Liver (tissue), 9 donors: Measurements from ENCODE around the gene MPND. TPM values are rescaled to one million over a fixed set of nuclear protein-coding genes. Genes with fewer than 3 reads are reported as not detected.

Experiments
- DNase-seq: peaks from one replicate; pipeline ENCODE4 v3.0.0-alpha.2; 2017; ENCODE audit warnings: low spot score
- H3K27ac ChIP-seq, 2 donors: one replicate each; pipeline ENCODE4 v1.7.0; 2013; ENCODE audit warnings: inconsistent platforms in 2 of 2, low read length in 2 of 2, control low read depth in 1 of 2, low read depth in 1 of 2, mild to moderate bottlenecking in 1 of 2
- H3K27me3 ChIP-seq, 4 donors: one replicate each; pipeline versions ENCODE4 v1.6.1 to v1.7.0; 2013; ENCODE audit warnings: low read length in 3 of 4, inconsistent platforms in 1 of 4, mild to moderate bottlenecking in 1 of 4, moderate library complexity in 1 of 4; ENCODE audit not compliant: control insufficient read depth in 4 of 4, insufficient read depth in 4 of 4
- H3K36me3 ChIP-seq, 4 donors: one replicate each; pipeline versions ENCODE4 v1.6.1 to v1.7.0; 2013; ENCODE audit warnings: low read length in 3 of 4, mild to moderate bottlenecking in 3 of 4, low read depth in 1 of 4, moderate library complexity in 1 of 4; ENCODE audit not compliant: control insufficient read depth in 4 of 4, insufficient read depth in 3 of 4
- H3K4me1 ChIP-seq, 4 donors: one replicate each; pipeline versions ENCODE4 v1.6.1 to v1.7.0; 2013; ENCODE audit warnings: low read length in 3 of 4, mild to moderate bottlenecking in 3 of 4, moderate library complexity in 1 of 4; ENCODE audit not compliant: control insufficient read depth in 4 of 4, insufficient read depth in 4 of 4
- H3K4me3 ChIP-seq, 3 donors: one replicate each; pipeline versions ENCODE4 v1.6.1 to v1.7.0; 2013; ENCODE audit warnings: low read length in 3 of 3, control low read depth in 1 of 3, low read depth in 1 of 3, mild to moderate bottlenecking in 1 of 3
- H3K9ac ChIP-seq, 2 donors: one replicate each; pipeline ENCODE4 v1.7.0; 2013; ENCODE audit warnings: low read length in 2 of 2, mild to moderate bottlenecking in 2 of 2, moderate library complexity in 2 of 2, control low read depth in 1 of 2, low read depth in 1 of 2
- H3K9me3 ChIP-seq, 4 donors: one replicate each; pipeline versions ENCODE4 v1.6.1 to v1.7.0; 2013; ENCODE audit warnings: low read length in 3 of 4; ENCODE audit not compliant: control insufficient read depth in 4 of 4
- ATF3 ChIP-seq: IDR thresholded peaks from 2 replicates; pipeline ENCODE4 v1.6.1; 2016; ENCODE audit warnings: antibody characterized with exemption
- EGR1 ChIP-seq, 2 donors: IDR thresholded peaks; 2 replicates each; pipeline ENCODE4 v1.6.1; 2016 to 2018; ENCODE audit warnings: antibody characterized with exemption in 2 of 2, low read depth in 2 of 2
- FOXA1 ChIP-seq: IDR thresholded peaks from 2 replicates; pipeline ENCODE4 v1.6.1; 2016; ENCODE audit warnings: antibody characterized with exemption
- FOXA2 ChIP-seq: IDR thresholded peaks from 2 replicates; pipeline ENCODE4 v1.6.1; 2016; ENCODE audit warnings: antibody characterized with exemption
- GABPA ChIP-seq, 2 donors: IDR thresholded peaks in 1 of 2; conservative IDR thresholded peaks in 1 of 2; 2 replicates each; pipeline ENCODE4 v1.6.1; 2016; ENCODE audit warnings: antibody characterized with exemption in 2 of 2, mild to moderate bottlenecking in 1 of 2, moderate library complexity in 1 of 2
- HNF4A ChIP-seq, 2 donors: conservative IDR thresholded peaks; 2 replicates each; pipeline ENCODE4 v1.6.1; 2016; ENCODE audit warnings: antibody characterized with exemption in 2 of 2, mild to moderate bottlenecking in 2 of 2
- NR2F2 ChIP-seq: IDR thresholded peaks from 2 replicates; pipeline ENCODE4 v1.6.1; 2016; ENCODE audit warnings: antibody characterized with exemption
- RAD21 ChIP-seq, 2 donors: IDR thresholded peaks; 2 replicates each; pipeline ENCODE4 v1.6.1; 2016; ENCODE audit warnings: antibody characterized with exemption in 2 of 2, mild to moderate bottlenecking in 2 of 2
- RXRA ChIP-seq, 2 donors: IDR thresholded peaks; 2 replicates each; pipeline ENCODE4 v1.6.1; 2017 to 2018; ENCODE audit warnings: antibody characterized with exemption in 2 of 2, mild to moderate bottlenecking in 1 of 2
- SP1 ChIP-seq: IDR thresholded peaks from 2 replicates; pipeline ENCODE4 v1.6.1; 2018; ENCODE audit warnings: antibody characterized with exemption, mild to moderate bottlenecking
- YY1 ChIP-seq: IDR thresholded peaks from 2 replicates; pipeline ENCODE4 v1.6.1; 2016; ENCODE audit warnings: antibody characterized with exemption, mild to moderate bottlenecking
- WGBS: extraction: QIAGEN DNeasy Blood & Tissue Kit; methylation state at CpG from one replicate; pipeline ENCODE4 v1.1.7; 2013; 5-methylcytosine and 5-hydroxymethylcytosine counted together
- polyA plus RNA-seq, 2 donors: library from polyadenylated mRNA; stranded (reverse) in 1 of 2; unstranded in 1 of 2; fragments of 200-250 nt in 1 of 2; fragments of >200 nt in 1 of 2; fragmentation: Nextera tagmentation in 1 of 2; extraction: Ambion mirVana in 1 of 2; gene quantifications; one replicate each; pipeline versions ENCODE4 v1.2.1 to v1.2.3, GENCODE V29; 2013 to 2015
- total RNA-seq, 2 donors: library from RNA; depleted of rRNA; stranded (reverse); fragments of >200 nt; gene quantifications; one replicate each; pipeline ENCODE4 v1.2.3, GENCODE V29; 2014
- TF ChIP-seq, protein P1 (sequence below): fragments of 150-350 bp; IDR thresholded peaks from 2 replicates; pipeline ENCODE4 v1.5.1; 2017; ENCODE audit warnings: improper control_type of control experiment, low read depth, low read length; ENCODE audit not compliant: missing input control
- TF ChIP-seq, protein P2 (sequence below): IDR thresholded peaks from 2 replicates; pipeline ENCODE4 v1.6.1; 2016; ENCODE audit warnings: antibody characterized with exemption
- TF ChIP-seq, protein P3 (sequence below): IDR thresholded peaks from 2 replicates; pipeline ENCODE4 v1.6.1; 2016; ENCODE audit warnings: antibody characterized with exemption, mild to moderate bottlenecking
- TF ChIP-seq, protein P4 (sequence below): IDR thresholded peaks from 2 replicates; pipeline ENCODE4 v1.6.1; 2016; ENCODE audit warnings: antibody characterized with exemption
- donor health status: healthy.
- donor health status: healthy.
- donor health status: healthy.
- donor health status: healthy.
- donor health status: healthy.

Gene MPND
- total and polyA plus RNA-seq, 4 donors, result 4.7 to 9.9 (median 9.2) TPM

DNA sequence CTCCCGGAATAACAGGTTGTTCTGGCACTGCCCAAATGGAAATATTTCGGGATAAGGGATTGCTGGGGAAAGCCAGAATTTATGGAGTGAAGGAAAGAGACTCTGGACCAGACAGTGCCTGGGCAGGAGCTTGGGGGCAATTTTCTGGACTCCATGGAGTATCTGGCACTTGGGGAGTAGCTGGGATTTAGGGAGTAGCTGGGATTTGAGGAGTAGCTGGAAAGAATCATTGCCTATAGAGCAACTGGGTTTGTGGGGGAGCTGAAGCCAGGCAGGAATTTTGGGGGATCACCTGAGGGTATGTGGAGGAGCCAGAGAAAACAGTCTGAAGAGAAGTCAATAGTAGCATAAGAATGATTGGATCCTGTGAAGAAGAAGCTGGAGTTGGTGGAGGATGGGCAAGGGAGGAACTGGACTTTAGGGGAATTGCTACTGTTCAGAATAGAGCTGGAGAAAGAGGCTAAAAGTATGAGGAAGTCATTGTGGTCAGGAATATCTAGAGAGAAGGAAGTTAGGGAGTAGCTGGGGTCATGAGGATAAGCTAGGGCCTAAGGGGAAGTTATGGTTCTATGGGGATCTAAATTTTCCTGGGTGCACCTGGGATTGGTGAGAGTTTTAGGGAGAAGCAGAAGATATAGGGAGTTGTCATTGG lies 24.2 kb upstream of the MPND start (continued):
- TF ChIP-seq, protein P1, sequence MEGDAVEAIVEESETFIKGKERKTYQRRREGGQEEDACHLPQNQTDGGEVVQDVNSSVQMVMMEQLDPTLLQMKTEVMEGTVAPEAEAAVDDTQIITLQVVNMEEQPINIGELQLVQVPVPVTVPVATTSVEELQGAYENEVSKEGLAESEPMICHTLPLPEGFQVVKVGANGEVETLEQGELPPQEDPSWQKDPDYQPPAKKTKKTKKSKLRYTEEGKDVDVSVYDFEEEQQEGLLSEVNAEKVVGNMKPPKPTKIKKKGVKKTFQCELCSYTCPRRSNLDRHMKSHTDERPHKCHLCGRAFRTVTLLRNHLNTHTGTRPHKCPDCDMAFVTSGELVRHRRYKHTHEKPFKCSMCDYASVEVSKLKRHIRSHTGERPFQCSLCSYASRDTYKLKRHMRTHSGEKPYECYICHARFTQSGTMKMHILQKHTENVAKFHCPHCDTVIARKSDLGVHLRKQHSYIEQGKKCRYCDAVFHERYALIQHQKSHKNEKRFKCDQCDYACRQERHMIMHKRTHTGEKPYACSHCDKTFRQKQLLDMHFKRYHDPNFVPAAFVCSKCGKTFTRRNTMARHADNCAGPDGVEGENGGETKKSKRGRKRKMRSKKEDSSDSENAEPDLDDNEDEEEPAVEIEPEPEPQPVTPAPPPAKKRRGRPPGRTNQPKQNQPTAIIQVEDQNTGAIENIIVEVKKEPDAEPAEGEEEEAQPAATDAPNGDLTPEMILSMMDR, result no peak
- TF ChIP-seq NR2F2 (no peak), GABPA (IDR thresholded peaks at IDR 0.05 in 1 of 2, conservative IDR thresholded peaks at IDR 0.05 in 1 of 2) (no peak), FOXA2 (no peak)

GRCh38 chr19:4320419-4320818 lies 22.9 kb upstream of the MPND start:
- H3K27me3 ChIP-seq, result no peaks in the 10 kb centered on the region
- no peak for TF ChIP-seq NR2F2
- TF ChIP-seq, protein P2, sequence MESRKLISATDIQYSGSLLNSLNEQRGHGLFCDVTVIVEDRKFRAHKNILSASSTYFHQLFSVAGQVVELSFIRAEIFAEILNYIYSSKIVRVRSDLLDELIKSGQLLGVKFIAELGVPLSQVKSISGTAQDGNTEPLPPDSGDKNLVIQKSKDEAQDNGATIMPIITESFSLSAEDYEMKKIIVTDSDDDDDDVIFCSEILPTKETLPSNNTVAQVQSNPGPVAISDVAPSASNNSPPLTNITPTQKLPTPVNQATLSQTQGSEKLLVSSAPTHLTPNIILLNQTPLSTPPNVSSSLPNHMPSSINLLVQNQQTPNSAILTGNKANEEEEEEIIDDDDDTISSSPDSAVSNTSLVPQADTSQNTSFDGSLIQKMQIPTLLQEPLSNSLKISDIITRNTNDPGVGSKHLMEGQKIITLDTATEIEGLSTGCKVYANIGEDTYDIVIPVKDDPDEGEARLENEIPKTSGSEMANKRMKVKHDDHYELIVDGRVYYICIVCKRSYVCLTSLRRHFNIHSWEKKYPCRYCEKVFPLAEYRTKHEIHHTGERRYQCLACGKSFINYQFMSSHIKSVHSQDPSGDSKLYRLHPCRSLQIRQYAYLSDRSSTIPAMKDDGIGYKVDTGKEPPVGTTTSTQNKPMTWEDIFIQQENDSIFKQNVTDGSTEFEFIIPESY, result no peak
- TF ChIP-seq FOXA1, result no peak
- TF ChIP-seq EGR1 (IDR thresholded peaks at IDR 0.05; ENCODE audit: low read depth in 2 of 2), result no peak
- TF ChIP-seq FOXA2, result no peak
- TF ChIP-seq YY1, result no peak
- TF ChIP-seq, protein P3, sequence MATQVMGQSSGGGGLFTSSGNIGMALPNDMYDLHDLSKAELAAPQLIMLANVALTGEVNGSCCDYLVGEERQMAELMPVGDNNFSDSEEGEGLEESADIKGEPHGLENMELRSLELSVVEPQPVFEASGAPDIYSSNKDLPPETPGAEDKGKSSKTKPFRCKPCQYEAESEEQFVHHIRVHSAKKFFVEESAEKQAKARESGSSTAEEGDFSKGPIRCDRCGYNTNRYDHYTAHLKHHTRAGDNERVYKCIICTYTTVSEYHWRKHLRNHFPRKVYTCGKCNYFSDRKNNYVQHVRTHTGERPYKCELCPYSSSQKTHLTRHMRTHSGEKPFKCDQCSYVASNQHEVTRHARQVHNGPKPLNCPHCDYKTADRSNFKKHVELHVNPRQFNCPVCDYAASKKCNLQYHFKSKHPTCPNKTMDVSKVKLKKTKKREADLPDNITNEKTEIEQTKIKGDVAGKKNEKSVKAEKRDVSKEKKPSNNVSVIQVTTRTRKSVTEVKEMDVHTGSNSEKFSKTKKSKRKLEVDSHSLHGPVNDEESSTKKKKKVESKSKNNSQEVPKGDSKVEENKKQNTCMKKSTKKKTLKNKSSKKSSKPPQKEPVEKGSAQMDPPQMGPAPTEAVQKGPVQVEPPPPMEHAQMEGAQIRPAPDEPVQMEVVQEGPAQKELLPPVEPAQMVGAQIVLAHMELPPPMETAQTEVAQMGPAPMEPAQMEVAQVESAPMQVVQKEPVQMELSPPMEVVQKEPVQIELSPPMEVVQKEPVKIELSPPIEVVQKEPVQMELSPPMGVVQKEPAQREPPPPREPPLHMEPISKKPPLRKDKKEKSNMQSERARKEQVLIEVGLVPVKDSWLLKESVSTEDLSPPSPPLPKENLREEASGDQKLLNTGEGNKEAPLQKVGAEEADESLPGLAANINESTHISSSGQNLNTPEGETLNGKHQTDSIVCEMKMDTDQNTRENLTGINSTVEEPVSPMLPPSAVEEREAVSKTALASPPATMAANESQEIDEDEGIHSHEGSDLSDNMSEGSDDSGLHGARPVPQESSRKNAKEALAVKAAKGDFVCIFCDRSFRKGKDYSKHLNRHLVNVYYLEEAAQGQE, result no peak
- no peak for TF ChIP-seq SP1
- TF ChIP-seq, protein P1, result no peak
- no peak for TF ChIP-seq HNF4A (conservative IDR thresholded peaks at IDR 0.05)
- TF ChIP-seq RAD21 (IDR thresholded peaks at IDR 0.05), result no peak
- no peak for TF ChIP-seq ATF3
- TF ChIP-seq, protein P4, sequence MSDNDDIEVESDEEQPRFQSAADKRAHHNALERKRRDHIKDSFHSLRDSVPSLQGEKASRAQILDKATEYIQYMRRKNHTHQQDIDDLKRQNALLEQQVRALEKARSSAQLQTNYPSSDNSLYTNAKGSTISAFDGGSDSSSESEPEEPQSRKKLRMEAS, result no peak
- no peak for TF ChIP-seq RXRA (IDR thresholded peaks at IDR 0.05)
- H3K27ac ChIP-seq, result no peak overlapping the region
- peaks cover 0 to 4% (median 0%) of the 10 kb centered on the region in 4 donors for H3K4me1 ChIP-seq
- H3K36me3 ChIP-seq, result peaks cover 0 to 2% (median 0%) of the 10 kb centered on the region in 4 donors
- H3K9me3 ChIP-seq, result peaks cover 0 to 3% (median 0%) of the 10 kb centered on the region in 4 donors
- H3K9ac ChIP-seq, result no peak overlapping the region
- 94% methylated on average over 2 of the region's 2 CpGs for WGBS
- DNase-seq, result no peak
- no peak overlapping the region for H3K4me3 ChIP-seq
